ENCODE results near the gene LMX1A.

Gene LMX1A

DNA sequence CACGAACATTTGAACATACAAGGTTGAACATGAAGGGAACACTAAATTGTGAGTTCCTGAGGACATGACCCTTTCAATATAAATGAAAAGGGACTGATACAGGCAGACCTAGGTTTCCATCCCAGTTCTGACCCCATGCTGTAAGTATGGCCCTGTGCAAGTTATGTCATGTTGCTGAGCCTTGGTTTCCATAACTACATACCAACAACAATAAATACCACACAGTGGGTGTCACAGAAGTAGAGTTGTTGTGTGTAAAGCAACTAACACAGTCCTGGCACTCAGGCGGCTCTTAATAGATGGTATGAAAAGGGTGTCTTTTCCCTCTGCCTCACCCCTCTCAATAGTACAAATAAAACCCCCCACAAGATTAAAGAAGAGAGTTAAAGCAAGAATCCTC lies 140.8 kb downstream of the LMX1A start:
- H3K9me3 ChIP-seq (ENCODE audit: control insufficient read depth, low read length), result no peaks in the 10 kb centered on the region
- no peak overlapping the region for H3K14ac ChIP-seq (ENCODE audit: low read length in 2 of 2)
- H4K8ac ChIP-seq (ENCODE audit: low read length), result no peak overlapping the region
- H3K4me1 ChIP-seq (ENCODE audit: control insufficient read depth, insufficient read depth, low read depth, low read length), result no peaks in the 10 kb centered on the region
- peaks cover 0 to 10% of the 10 kb centered on the region in 2 experiments for H3K27me3 ChIP-seq (ENCODE audit: control insufficient read depth in 1 of 2, insufficient read depth in 1 of 2, low read length in 2 of 2)
- no peak overlapping the region for H4K91ac ChIP-seq (ENCODE audit: low read length)
- H3K4ac ChIP-seq (ENCODE audit: low read depth in 1 of 2, low read length in 2 of 2), result no peak overlapping the region
- 38% methylated on average over 1 of the region's 2 CpGs for WGBS
- no peaks in the 10 kb centered on the region for H3K79me1 ChIP-seq (replicated peaks; ENCODE audit: low read length, poor library complexity, severe bottlenecking)
- no peak overlapping the region for H2BK15ac ChIP-seq (ENCODE audit: low read depth, poor library complexity, severe bottlenecking)
- H2BK5ac ChIP-seq (ENCODE audit: low read depth, low read length, poor library complexity, severe bottlenecking), result no peak overlapping the region
- no peak overlapping the region for H2BK120ac ChIP-seq (ENCODE audit: low read depth, low read length)
- H2AK5ac ChIP-seq (ENCODE audit: low read length, severe bottlenecking), result no peak overlapping the region
- no peak overlapping the region for H3K18ac ChIP-seq (ENCODE audit: low read depth in 1 of 2, low read length in 2 of 2)
- H3K4me2 ChIP-seq (ENCODE audit: low read length, poor library complexity, severe bottlenecking), result no peak overlapping the region
- DNase-seq, result no peak
- H3K36me3 ChIP-seq (ENCODE audit: control insufficient read depth in 1 of 2, insufficient read depth in 2 of 2, low read depth in 1 of 2, low read length in 2 of 2), result no peaks in the 10 kb centered on the region
- H3K4me3 ChIP-seq (ENCODE audit: insufficient read depth in 1 of 2, low read depth in 1 of 2, low read length in 2 of 2), result no peak overlapping the region
- no peak overlapping the region for H3K27ac ChIP-seq (ENCODE audit: low read length, poor library complexity, severe bottlenecking)
- no peak overlapping the region for H2AFZ ChIP-seq (ENCODE audit: low read depth, low read length)
- H3K23ac ChIP-seq (ENCODE audit: low read length in 2 of 2), result no peak overlapping the region
- no peak overlapping the region for H2BK12ac ChIP-seq (ENCODE audit: low read length in 2 of 2)
- H3K9ac ChIP-seq (ENCODE audit: low read length), result no peak overlapping the region

GRCh38 chr1:165212229-165212628 lies 144.3 kb downstream of the LMX1A start:
- no peak overlapping the region for H3K14ac ChIP-seq (ENCODE audit: low read length in 2 of 2)
- WGBS, result 41% methylated on average over 3 of the region's 3 CpGs

DNA sequence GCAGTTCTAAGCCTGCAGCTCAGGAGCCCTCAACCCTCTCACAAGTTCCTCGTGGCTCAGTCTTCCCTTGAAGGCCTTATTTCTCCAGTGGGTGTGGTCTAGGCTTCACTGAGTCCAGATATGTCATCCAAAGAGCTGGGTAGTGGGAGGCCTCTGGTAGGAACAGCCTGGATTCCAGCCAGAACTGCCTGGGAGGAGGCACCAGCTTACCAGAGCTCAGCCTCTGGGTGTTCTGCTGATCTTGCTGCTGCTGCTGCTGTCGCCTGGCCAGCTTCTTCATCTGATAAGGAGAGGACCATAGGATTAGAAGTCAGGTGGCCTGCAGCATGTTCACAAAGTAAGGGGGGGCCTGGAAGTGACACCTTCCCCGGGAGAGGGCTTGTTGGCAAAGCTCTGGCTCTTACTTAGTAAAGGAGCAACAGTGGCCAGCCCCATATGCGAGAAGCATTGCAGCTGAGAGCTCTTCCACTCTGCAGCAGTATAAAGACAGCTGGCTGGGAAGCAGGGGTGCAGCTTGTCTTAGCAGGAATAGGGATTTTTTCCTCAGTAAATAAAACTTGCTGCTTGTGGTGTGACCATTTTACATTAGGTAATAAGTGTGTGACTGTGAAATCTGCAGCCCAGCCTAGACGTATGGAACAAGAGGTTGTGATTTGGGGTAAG lies 148.5 kb downstream of the LMX1A start:
- no peak overlapping the region for H2BK15ac ChIP-seq (ENCODE audit: low read depth, poor library complexity, severe bottlenecking)
- no peak overlapping the region for H3K9ac ChIP-seq (ENCODE audit: low read length)
- no peak overlapping the region for H2AFZ ChIP-seq (ENCODE audit: low read depth, low read length)
- H3K4me1 ChIP-seq (ENCODE audit: control insufficient read depth, insufficient read depth, low read depth, low read length), result no peaks in the 10 kb centered on the region
- no peak overlapping the region for H2BK12ac ChIP-seq (ENCODE audit: low read length in 2 of 2)
- H3K4me3 ChIP-seq (ENCODE audit: insufficient read depth in 1 of 2, low read depth in 1 of 2, low read length in 2 of 2), result no peak overlapping the region
- no peak overlapping the region for H3K4me2 ChIP-seq (ENCODE audit: low read length, poor library complexity, severe bottlenecking)
- H3K36me3 ChIP-seq (ENCODE audit: control insufficient read depth in 1 of 2, insufficient read depth in 2 of 2, low read depth in 1 of 2, low read length in 2 of 2), result no peaks in the 10 kb centered on the region
- no peak overlapping the region for H4K8ac ChIP-seq (ENCODE audit: low read length)
- no peak overlapping the region for H2AK5ac ChIP-seq (ENCODE audit: low read length, severe bottlenecking)
- H2BK5ac ChIP-seq (ENCODE audit: low read depth, low read length, poor library complexity, severe bottlenecking), result no peak overlapping the region
- no peak overlapping the region for H4K91ac ChIP-seq (ENCODE audit: low read length)
- H3K27ac ChIP-seq (ENCODE audit: low read length, poor library complexity, severe bottlenecking), result no peak overlapping the region
- H3K79me1 ChIP-seq (replicated peaks; ENCODE audit: low read length, poor library complexity, severe bottlenecking), result no peaks in the 10 kb centered on the region
- no peak for DNase-seq
- H2BK120ac ChIP-seq (ENCODE audit: low read depth, low read length), result no peak overlapping the region
- no peaks in the 10 kb centered on the region for H3K9me3 ChIP-seq (ENCODE audit: control insufficient read depth, low read length)
- no peak overlapping the region for H3K18ac ChIP-seq (ENCODE audit: low read depth in 1 of 2, low read length in 2 of 2)
- WGBS, result 41% methylated on average over 5 of the region's 5 CpGs
- H3K4ac ChIP-seq (ENCODE audit: low read depth in 1 of 2, low read length in 2 of 2), result no peak overlapping the region
- H3K23ac ChIP-seq (ENCODE audit: low read length in 2 of 2), result no peak overlapping the region
- H3K27me3 ChIP-seq (ENCODE audit: control insufficient read depth in 1 of 2, insufficient read depth in 1 of 2, low read length in 2 of 2), result no peaks in the 10 kb centered on the region
- no peak overlapping the region for H3K14ac ChIP-seq (ENCODE audit: low read length in 2 of 2)

More at GRCh38 chr1:165212229-165212628, 144.3 kb downstream of the LMX1A start:
- Histone ChIP-seq H3K4me3 (ENCODE audit: insufficient read depth in 1 of 2, low read depth in 1 of 2, low read length in 2 of 2) (no peak overlapping the region), H3K18ac (ENCODE audit: low read depth in 1 of 2, low read length in 2 of 2) (no peak overlapping the region), H3K9me3 (ENCODE audit: control insufficient read depth, low read length) (no peaks in the 10 kb centered on the region), H3K4ac (ENCODE audit: low read depth in 1 of 2, low read length in 2 of 2) (no peak overlapping the region), H3K79me1 (replicated peaks; ENCODE audit: low read length, poor library complexity, severe bottlenecking) (no peaks in the 10 kb centered on the region), H3K4me1 (ENCODE audit: control insufficient read depth, insufficient read depth, low read depth, low read length) (no peaks in the 10 kb centered on the region), H2AFZ (ENCODE audit: low read depth, low read length) (no peak overlapping the region), H3K9ac (ENCODE audit: low read length) (no peak overlapping the region), H3K27ac (ENCODE audit: low read length, poor library complexity, severe bottlenecking) (no peak overlapping the region), H2BK15ac (ENCODE audit: low read depth, poor library complexity, severe bottlenecking) (no peak overlapping the region), H4K91ac (ENCODE audit: low read length) (no peak overlapping the region), H2BK5ac (ENCODE audit: low read depth, low read length, poor library complexity, severe bottlenecking) (no peak overlapping the region), H2BK12ac (ENCODE audit: low read length in 2 of 2) (no peak overlapping the region), H3K4me2 (ENCODE audit: low read length, poor library complexity, severe bottlenecking) (no peak overlapping the region), H4K8ac (ENCODE audit: low read length) (no peak overlapping the region), H3K23ac (ENCODE audit: low read length in 2 of 2) (no peak overlapping the region), H2AK5ac (ENCODE audit: low read length, severe bottlenecking) (no peak overlapping the region), H3K36me3 (ENCODE audit: control insufficient read depth in 1 of 2, insufficient read depth in 2 of 2, low read depth in 1 of 2, low read length in 2 of 2) (no peaks in the 10 kb centered on the region), H3K27me3 (ENCODE audit: control insufficient read depth in 1 of 2, insufficient read depth in 1 of 2, low read length in 2 of 2) (peaks cover 0 to 4% of the 10 kb centered on the region in 2 experiments), H2BK120ac (ENCODE audit: low read depth, low read length) (no peak overlapping the region)
- no peak for DNase-seq

- no peak overlapping the region for H2BK5ac ChIP-seq (ENCODE audit: low read depth, low read length, poor library complexity, severe bottlenecking)
- H2BK12ac ChIP-seq (ENCODE audit: low read length in 2 of 2), result no peak overlapping the region
- H3K23ac ChIP-seq (ENCODE audit: low read length in 2 of 2), result no peak overlapping the region
- no peak overlapping the region for H4K8ac ChIP-seq (ENCODE audit: low read length)
- H3K4me3 ChIP-seq (ENCODE audit: insufficient read depth in 1 of 2, low read depth in 1 of 2, low read length in 2 of 2), result no peak overlapping the region
- no peak overlapping the region for H3K14ac ChIP-seq (ENCODE audit: low read length in 2 of 2)
- no peaks in the 10 kb centered on the region for H3K27me3 ChIP-seq (ENCODE audit: control insufficient read depth in 1 of 2, insufficient read depth in 1 of 2, low read length in 2 of 2)
- no peak overlapping the region for H3K27ac ChIP-seq (ENCODE audit: low read length, poor library complexity, severe bottlenecking)
- H2BK15ac ChIP-seq (ENCODE audit: low read depth, poor library complexity, severe bottlenecking), result no peak overlapping the region
- H3K4ac ChIP-seq (ENCODE audit: low read depth in 1 of 2, low read length in 2 of 2), result no peak overlapping the region
- H3K36me3 ChIP-seq (ENCODE audit: control insufficient read depth in 1 of 2, insufficient read depth in 2 of 2, low read depth in 1 of 2, low read length in 2 of 2), result no peaks in the 10 kb centered on the region
- H3K4me2 ChIP-seq (ENCODE audit: low read length, poor library complexity, severe bottlenecking), result no peak overlapping the region
- no peak overlapping the region for H2AFZ ChIP-seq (ENCODE audit: low read depth, low read length)
- no peaks in the 10 kb centered on the region for H3K9me3 ChIP-seq (ENCODE audit: control insufficient read depth, low read length)
- no peak overlapping the region for H3K9ac ChIP-seq (ENCODE audit: low read length)
- WGBS, result 71% methylated on average over 1 of the region's 3 CpGs
- H3K79me1 ChIP-seq (replicated peaks; ENCODE audit: low read length, poor library complexity, severe bottlenecking), result no peaks in the 10 kb centered on the region
- no peak overlapping the region for H2AK5ac ChIP-seq (ENCODE audit: low read length, severe bottlenecking)
- no peak overlapping the region for H2BK120ac ChIP-seq (ENCODE audit: low read depth, low read length)
- H3K18ac ChIP-seq (ENCODE audit: low read depth in 1 of 2, low read length in 2 of 2), result no peak overlapping the region
- H4K91ac ChIP-seq (ENCODE audit: low read length), result no peak overlapping the region
- DNase-seq, result no peak
- H3K4me1 ChIP-seq (ENCODE audit: control insufficient read depth, insufficient read depth, low read depth, low read length), result no peaks in the 10 kb centered on the region
Measured at GRCh38 chr1:165205145-165205544, 151.4 kb downstream of the LMX1A start.

All from mesenchymal stem cell (in vitro differentiated cells and primary cell).